NB4 (cell line): ENCODE measurements around the gene TADA2B.

ENCODE experiments used
- CTCF ChIP-seq: IDR thresholded peaks from one replicate; pipeline ENCODE4 v1.5.1; 2012; ENCODE audit warnings: low read depth, low read length
- MAX ChIP-seq: IDR thresholded peaks from 2 replicates; pipeline ENCODE4 v1.6.1; 2011; ENCODE audit warnings: low read depth, low read length
- MYC ChIP-seq: IDR thresholded peaks from 2 replicates; pipeline ENCODE4 v1.6.1; 2011; ENCODE audit warnings: low read depth, low read length
- POLR2A ChIP-seq: IDR thresholded peaks from 2 replicates; pipeline ENCODE4 v1.6.1; 2011; ENCODE audit warnings: mild to moderate bottlenecking; ENCODE audit not compliant: insufficient read length; ENCODE audit errors: extremely low read depth

GRCh38 chr4:7023486-7023885 is 19.7 kb upstream of the TADA2B start:
- TF ChIP-seq CTCF = no peak
- no peak for TF ChIP-seq POLR2A
- no peak for TF ChIP-seq MAX
- TF ChIP-seq MYC = no peak
